GM20000 (cell line): Measurements from ENCODE around the gene MID1.

Experiments used
- DNase-seq: peaks from one replicate; pipeline ENCODE4 v3.0.0; 2012; ENCODE audit warnings: low spot score
- TF ChIP-seq, protein P1 (sequence below): IDR thresholded peaks from 2 replicates; pipeline ENCODE4 v1.5.1; 2012; ENCODE audit warnings: mild to moderate bottlenecking, control low read depth; ENCODE audit errors: extremely low read depth, missing control alignments

MID1 gene

GRCh38 chrX:10509397-10509796, 111.0 kb downstream of the MID1 start:
- no peak for DNase-seq
- TF ChIP-seq, protein P1, sequence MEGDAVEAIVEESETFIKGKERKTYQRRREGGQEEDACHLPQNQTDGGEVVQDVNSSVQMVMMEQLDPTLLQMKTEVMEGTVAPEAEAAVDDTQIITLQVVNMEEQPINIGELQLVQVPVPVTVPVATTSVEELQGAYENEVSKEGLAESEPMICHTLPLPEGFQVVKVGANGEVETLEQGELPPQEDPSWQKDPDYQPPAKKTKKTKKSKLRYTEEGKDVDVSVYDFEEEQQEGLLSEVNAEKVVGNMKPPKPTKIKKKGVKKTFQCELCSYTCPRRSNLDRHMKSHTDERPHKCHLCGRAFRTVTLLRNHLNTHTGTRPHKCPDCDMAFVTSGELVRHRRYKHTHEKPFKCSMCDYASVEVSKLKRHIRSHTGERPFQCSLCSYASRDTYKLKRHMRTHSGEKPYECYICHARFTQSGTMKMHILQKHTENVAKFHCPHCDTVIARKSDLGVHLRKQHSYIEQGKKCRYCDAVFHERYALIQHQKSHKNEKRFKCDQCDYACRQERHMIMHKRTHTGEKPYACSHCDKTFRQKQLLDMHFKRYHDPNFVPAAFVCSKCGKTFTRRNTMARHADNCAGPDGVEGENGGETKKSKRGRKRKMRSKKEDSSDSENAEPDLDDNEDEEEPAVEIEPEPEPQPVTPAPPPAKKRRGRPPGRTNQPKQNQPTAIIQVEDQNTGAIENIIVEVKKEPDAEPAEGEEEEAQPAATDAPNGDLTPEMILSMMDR, result no peak

DNA sequence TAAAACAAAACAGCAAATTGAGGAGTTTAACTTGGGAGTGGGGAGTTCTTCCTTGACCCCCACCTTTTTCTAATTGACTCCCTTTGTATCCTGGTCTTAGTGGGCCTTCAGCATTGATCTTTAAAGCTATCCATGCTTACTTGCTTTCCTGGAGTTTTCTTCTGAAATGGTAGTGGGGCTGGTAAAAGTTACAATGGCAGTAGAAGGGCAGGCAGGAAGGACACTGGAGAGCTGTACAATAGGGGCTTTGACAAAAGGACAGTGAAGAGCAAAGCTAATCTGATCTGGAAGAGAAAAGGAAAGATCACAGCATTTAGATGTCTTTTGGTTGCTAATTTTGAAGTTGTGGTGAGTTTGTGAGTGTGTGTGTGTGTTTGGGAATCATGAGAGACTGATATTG, 111.5 kb downstream of the MID1 start:
- TF ChIP-seq, protein P1, result no peak
- DNase-seq, result no peak

GRCh38 chrX:10507876-10508275, 112.5 kb downstream of the MID1 start:
- TF ChIP-seq, protein P1, result no peak
- DNase-seq, result no peak

GRCh38 chrX:10507181-10507580, 113.2 kb downstream of the MID1 start:
- TF ChIP-seq, protein P1, result no peak
- DNase-seq, result no peak

- no peak for DNase-seq
These were observed 113.6 kb downstream of the MID1 start for GRCh38 chrX:10506781-10507180.

DNA sequence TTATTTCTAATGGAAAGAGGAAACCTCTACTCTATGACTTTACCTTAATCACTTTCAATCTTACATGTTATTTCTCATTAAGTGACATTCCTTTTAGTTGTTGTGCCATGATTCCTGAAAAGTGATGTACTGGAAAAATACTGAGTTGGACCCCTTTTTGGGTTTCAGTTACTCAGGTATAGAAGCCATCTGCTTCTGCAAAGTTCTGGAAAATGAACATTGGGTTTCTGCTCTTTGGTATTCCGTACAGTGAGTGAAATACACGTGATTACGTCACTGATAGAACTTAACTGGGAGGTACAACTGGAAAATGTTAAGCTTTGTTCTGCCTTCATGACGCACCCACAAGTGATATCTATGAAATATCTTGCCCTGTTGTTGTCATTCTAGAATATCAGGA, 114.7 kb downstream of the MID1 start:
- TF ChIP-seq, protein P1, result no peak
- DNase-seq, result no peak

More at GRCh38 chrX:10506781-10507180, 113.6 kb downstream of the MID1 start:
- TF ChIP-seq, protein P1, result no peak

DNA sequence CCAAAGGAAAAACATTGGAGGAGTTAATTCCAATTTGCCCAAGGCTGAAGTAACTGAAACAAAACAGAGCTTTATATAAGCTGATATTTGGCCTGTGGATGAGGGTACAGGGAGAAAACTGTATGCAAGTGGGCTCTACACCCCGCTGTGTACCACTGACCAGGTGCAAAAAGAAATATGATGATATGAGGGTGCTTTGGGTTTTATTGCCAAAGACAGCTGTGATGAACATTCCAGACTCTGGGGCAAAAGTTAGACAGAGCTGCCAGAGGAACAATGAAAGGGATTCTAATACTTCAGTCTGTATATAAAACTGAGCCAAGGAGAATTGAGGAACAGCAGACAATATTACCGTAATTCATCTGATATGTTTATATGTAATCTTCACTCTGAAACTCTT, 117.4 kb downstream of the MID1 start:
- TF ChIP-seq, protein P1, result no peak
- no peak for DNase-seq
